Measurements from ENCODE around the gene WDR73. TPM values are rescaled to one million over a fixed set of nuclear protein-coding genes. Genes with fewer than 3 reads are reported as not detected.

Gene WDR73
- total and polyA plus RNA-seq, 10 of the 15 experiments (the other 5 are each of a cell fraction or from before 2014, with no cell fraction given): 4.4 to 25.6 (median 16.3) TPM

DNA sequence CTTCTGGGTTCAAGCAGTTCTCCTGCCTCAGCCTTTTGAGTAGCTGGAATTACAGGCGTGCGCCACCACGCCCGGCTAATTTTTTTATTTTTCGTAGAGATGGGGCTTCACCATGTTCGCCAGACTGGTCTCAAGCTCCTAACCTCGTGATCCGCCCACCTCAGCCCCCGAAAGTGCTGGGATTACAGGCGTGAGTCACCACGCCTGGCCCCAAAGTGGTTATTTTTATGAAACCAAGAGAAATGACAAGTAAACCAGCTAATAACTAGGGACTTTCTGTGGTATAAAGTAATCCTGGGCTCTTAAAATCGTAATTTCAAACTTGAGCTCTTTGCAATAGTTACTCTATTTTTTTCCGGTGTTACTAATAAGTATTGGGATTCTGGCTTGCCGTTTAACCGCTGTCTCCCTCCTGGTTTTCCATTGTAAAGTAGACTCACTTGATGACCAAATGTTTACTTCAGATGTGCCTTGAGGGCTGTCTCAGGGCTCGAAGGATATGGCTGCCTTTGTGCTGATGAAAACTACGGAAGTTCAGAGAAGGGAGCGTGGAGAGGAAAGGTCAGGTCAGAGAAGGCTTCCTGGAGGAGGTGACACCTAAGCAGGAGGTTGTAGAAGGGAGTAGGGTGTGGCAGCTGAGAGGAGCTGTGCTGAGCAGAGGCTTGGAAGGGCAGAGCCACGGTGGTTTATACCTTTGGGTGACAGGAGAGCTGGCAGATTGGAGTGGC is 49.1 kb downstream of the WDR73 start (continued):
- TF ChIP-seq, protein P1, sequence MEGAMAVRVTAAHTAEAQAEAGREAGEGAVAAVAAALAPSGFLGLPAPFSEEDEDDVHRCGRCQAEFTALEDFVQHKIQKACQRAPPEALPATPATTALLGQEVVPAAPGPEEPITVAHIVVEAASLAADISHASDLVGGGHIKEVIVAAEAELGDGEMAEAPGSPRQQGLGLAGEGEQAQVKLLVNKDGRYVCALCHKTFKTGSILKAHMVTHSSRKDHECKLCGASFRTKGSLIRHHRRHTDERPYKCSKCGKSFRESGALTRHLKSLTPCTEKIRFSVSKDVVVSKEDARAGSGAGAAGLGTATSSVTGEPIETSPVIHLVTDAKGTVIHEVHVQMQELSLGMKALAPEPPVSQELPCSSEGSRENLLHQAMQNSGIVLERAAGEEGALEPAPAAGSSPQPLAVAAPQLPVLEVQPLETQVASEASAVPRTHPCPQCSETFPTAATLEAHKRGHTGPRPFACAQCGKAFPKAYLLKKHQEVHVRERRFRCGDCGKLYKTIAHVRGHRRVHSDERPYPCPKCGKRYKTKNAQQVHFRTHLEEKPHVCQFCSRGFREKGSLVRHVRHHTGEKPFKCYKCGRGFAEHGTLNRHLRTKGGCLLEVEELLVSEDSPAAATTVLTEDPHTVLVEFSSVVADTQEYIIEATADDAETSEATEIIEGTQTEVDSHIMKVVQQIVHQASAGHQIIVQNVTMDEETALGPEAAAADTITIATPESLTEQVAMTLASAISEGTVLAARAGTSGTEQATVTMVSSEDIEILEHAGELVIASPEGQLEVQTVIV (IDR thresholded peaks at IDR 0.05; ENCODE audit: borderline replicate concordance, partially characterized antibody): no peak
- TF ChIP-seq EZH2 (IDR thresholded peaks at IDR 0.05; ENCODE audit: borderline replicate concordance, control insufficient read depth, low read depth, low read length): no peak
- TF ChIP-seq, protein P2, sequence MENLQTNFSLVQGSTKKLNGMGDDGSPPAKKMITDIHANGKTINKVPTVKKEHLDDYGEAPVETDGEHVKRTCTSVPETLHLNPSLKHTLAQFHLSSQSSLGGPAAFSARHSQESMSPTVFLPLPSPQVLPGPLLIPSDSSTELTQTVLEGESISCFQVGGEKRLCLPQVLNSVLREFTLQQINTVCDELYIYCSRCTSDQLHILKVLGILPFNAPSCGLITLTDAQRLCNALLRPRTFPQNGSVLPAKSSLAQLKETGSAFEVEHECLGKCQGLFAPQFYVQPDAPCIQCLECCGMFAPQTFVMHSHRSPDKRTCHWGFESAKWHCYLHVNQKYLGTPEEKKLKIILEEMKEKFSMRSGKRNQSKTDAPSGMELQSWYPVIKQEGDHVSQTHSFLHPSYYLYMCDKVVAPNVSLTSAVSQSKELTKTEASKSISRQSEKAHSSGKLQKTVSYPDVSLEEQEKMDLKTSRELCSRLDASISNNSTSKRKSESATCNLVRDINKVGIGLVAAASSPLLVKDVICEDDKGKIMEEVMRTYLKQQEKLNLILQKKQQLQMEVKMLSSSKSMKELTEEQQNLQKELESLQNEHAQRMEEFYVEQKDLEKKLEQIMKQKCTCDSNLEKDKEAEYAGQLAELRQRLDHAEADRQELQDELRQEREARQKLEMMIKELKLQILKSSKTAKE (IDR thresholded peaks at IDR 0.05; ENCODE audit: low read depth, poor library complexity, severe bottlenecking): peak; percentile 88
- peak; percentile 46 for TF ChIP-seq DPF2 (IDR thresholded peaks at IDR 0.05)
- TF ChIP-seq PAX8 (IDR thresholded peaks at IDR 0.05): no peak
- TF ChIP-seq NRF1 (conservative IDR thresholded peaks at IDR 0.05; ENCODE audit: low read depth, low read length): no peak
- no peak for TF ChIP-seq BRCA1 (IDR thresholded peaks at IDR 0.05; ENCODE audit: low read depth, low read length)
- TF ChIP-seq, protein P3, sequence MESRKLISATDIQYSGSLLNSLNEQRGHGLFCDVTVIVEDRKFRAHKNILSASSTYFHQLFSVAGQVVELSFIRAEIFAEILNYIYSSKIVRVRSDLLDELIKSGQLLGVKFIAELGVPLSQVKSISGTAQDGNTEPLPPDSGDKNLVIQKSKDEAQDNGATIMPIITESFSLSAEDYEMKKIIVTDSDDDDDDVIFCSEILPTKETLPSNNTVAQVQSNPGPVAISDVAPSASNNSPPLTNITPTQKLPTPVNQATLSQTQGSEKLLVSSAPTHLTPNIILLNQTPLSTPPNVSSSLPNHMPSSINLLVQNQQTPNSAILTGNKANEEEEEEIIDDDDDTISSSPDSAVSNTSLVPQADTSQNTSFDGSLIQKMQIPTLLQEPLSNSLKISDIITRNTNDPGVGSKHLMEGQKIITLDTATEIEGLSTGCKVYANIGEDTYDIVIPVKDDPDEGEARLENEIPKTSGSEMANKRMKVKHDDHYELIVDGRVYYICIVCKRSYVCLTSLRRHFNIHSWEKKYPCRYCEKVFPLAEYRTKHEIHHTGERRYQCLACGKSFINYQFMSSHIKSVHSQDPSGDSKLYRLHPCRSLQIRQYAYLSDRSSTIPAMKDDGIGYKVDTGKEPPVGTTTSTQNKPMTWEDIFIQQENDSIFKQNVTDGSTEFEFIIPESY (IDR thresholded peaks at IDR 0.05): no peak
- peak; percentile 66; the same call in 1 of the 2 replicates for TF ChIP-seq SMARCA5 (IDR thresholded peaks at IDR 0.05)
- no peak for TF ChIP-seq IRF4 (IDR thresholded peaks at IDR 0.05; ENCODE audit: low read depth, low read length)
- TF ChIP-seq STAT3 (IDR thresholded peaks at IDR 0.05; ENCODE audit: low read depth, low read length): no peak
- TF ChIP-seq CBX3 (IDR thresholded peaks at IDR 0.05; ENCODE audit: borderline replicate concordance, low read depth): no peak
- no peak for TF ChIP-seq ASH2L (IDR thresholded peaks at IDR 0.05; ENCODE audit: borderline replicate concordance, low read depth)
- TF ChIP-seq ETV6 (conservative IDR thresholded peaks at IDR 0.05 in 1 of 2, IDR thresholded peaks at IDR 0.05 in 1 of 2; ENCODE audit: borderline replicate concordance in 1 of 2, low read depth in 1 of 2): 0 out of 4 replicates have a peak, but pooled peaks of 1 of the 2 experiments have one; percentile 16
- TF ChIP-seq MXI1 (IDR thresholded peaks at IDR 0.05; ENCODE audit: low read depth, low read length): no peak
- TF ChIP-seq HDAC2 (IDR thresholded peaks at IDR 0.05): no peak
- TF ChIP-seq, protein P4, sequence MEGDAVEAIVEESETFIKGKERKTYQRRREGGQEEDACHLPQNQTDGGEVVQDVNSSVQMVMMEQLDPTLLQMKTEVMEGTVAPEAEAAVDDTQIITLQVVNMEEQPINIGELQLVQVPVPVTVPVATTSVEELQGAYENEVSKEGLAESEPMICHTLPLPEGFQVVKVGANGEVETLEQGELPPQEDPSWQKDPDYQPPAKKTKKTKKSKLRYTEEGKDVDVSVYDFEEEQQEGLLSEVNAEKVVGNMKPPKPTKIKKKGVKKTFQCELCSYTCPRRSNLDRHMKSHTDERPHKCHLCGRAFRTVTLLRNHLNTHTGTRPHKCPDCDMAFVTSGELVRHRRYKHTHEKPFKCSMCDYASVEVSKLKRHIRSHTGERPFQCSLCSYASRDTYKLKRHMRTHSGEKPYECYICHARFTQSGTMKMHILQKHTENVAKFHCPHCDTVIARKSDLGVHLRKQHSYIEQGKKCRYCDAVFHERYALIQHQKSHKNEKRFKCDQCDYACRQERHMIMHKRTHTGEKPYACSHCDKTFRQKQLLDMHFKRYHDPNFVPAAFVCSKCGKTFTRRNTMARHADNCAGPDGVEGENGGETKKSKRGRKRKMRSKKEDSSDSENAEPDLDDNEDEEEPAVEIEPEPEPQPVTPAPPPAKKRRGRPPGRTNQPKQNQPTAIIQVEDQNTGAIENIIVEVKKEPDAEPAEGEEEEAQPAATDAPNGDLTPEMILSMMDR (IDR thresholded peaks at IDR 0.05 in 2 of 3, conservative IDR thresholded peaks at IDR 0.05 in 1 of 3; ENCODE audit: control insufficient read depth in 2 of 3, extremely low read depth in 1 of 3, insufficient read depth in 1 of 3, low read depth in 3 of 3, low read length in 3 of 3): no peak
- peak; percentile 36; the same call in 1 of the 2 replicates for TF ChIP-seq BMI1 (IDR thresholded peaks at IDR 0.05; ENCODE audit: borderline replicate concordance)
- TF ChIP-seq NFXL1 (IDR thresholded peaks at IDR 0.05; ENCODE audit: borderline replicate concordance): no peak
- peak; percentile 54 for TF ChIP-seq IKZF1 (conservative IDR thresholded peaks at IDR 0.05)
